A172 (cell line): ENCODE data around the gene CRB3. TPM values are rescaled to one million over a fixed set of nuclear protein-coding genes. Genes with fewer than 3 reads are reported as not detected.

Source experiments
- DNase-seq: peaks from one replicate; pipeline ENCODE4 v3.0.0-alpha.2; 2015; ENCODE audit warnings: low spot score
- total RNA-seq: library from RNA; depleted of rRNA; stranded (reverse); fragments of >200 nt; shearing (Covaris generic); gene quantifications from 2 replicates; pipeline ENCODE4 v1.2.3, GENCODE V29; 2014

CRB3 gene
- total RNA-seq, 1 experiment from 2014 or later: not detected

DNA sequence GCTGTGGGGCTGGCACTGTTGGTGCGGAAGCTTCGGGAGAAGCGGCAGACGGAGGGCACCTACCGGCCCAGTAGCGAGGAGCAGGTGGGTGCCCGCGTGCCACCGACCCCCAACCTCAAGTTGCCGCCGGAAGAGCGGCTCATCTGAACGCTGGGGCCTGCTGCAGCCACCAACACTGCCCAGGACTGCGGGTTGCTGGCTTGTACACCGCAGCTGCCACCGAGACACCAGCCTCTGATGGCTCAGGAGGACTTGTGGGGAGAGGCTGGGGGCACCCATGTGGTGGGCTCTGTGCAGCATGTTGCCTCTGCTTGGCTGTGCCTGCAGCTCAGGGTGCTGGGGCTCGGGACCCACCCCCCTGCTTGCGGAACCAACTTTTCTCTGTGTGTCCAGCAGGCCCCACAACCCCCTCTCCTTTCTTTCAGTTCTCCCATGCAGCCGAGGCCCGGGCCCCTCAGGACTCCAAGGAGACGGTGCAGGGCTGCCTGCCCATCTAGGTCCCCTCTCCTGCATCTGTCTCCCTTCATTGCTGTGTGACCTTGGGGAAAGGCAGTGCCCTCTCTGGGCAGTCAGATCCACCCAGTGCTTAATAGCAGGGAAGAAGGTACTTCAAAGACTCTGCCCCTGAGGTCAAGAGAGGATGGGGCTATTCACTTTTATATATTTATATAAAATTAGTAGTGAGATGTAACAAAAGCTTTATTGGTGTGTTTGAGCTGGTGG lies 2.6 kb downstream of the CRB3 start:
- DNase-seq: no peak

DNA sequence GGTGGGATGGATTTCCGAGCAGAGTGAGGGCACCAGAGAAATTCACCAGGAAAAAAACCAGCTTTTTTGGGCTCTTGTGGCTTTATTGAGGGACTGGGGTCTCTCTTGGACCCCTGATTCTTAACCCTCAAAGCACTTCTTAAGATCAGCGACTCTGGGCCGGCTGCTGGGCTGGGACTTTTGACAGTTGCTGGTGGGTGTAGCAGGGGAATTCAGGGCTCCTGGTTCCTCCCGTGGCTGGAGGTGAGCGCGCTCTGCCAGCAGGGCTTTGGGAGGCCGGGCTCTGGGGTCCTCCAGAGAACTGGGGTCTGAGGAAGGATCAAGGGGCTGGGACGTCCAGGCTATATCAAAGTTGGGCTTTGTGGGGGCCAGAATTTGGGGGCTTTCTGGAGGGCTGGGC lies 3.3 kb downstream of the CRB3 start:
- DNase-seq: no peak

DNA sequence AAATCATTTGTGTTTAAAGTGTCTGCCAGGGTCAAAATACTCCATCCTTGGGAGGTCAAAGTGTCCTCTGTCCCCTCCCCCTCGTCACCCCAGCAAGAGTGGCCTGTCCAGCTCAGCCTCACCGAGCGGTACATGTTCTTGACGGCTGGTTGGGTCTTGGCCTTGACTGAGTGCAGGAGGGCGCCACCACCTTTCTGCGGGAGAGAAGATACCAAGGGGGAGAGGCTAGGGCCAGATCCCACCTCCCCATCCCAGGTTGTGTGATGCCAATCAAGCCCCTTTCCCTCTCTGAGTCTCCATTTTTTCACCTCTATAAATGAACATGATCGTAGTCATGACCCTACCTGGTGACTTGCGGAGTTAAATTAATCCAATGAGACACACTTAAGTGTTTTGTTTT lies 6.1 kb downstream of the CRB3 start:
- DNase-seq: no peak

DNA sequence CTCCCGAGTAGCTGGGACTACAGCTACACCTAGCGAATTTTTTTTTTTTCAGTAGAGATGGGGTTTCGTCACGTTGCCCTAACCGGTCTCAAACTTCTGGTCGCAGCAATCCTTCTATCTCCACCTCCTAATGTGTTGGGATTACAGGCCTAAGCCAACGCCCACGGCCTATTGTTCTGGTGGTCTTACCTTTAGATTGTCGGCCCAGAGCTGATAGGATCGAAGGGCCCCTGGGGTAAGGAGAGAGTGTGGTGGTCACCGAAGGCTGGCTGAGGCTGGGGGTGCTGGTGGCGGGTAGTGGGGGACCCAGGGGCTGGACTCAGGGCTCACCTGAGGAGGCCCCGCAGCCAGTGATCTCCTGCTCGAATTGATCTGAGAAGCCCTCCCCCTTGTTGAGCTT lies 7.0 kb downstream of the CRB3 start:
- no peak for DNase-seq

DNA sequence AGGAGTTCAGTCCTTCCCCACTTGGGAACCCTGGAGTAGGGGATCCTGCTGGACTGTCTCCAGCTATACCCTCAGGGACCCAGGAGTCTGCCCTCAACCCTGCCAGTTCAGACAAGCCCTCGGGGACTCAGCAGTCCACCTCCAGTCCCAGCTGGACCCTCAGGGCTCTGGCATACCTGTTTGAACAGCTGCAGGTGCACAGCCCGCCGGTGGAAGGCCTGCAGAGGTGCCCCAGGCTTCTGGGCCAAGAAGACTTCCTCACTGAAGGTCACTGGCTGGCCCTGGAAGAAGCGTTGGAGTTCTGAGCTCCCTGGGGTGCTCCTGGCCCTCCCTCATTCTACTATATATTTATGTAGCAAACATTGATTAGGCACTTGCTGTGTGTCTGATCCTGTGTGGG lies 8.6 kb downstream of the CRB3 start:
- DNase-seq: no peak

DNA sequence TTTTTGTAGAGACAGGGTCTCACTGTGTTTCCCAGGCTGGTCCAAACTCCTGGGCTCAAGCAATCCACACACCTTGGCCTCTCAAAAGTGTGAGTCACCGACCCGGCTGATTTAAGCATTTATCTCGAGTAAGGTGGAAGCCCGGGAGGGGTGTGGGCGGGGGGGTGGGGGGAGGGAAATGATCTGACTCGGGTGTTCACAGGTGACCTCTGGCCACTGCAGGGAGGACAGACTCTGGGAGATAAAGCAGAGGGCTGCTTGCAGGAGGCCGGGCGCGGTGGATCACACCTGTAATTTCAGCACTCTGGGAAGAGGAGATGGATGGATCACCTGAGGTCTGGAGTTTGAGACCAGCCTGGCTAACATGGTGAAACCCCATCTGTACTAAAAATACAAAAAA lies 9.6 kb downstream of the CRB3 start:
- no peak for DNase-seq

DNA sequence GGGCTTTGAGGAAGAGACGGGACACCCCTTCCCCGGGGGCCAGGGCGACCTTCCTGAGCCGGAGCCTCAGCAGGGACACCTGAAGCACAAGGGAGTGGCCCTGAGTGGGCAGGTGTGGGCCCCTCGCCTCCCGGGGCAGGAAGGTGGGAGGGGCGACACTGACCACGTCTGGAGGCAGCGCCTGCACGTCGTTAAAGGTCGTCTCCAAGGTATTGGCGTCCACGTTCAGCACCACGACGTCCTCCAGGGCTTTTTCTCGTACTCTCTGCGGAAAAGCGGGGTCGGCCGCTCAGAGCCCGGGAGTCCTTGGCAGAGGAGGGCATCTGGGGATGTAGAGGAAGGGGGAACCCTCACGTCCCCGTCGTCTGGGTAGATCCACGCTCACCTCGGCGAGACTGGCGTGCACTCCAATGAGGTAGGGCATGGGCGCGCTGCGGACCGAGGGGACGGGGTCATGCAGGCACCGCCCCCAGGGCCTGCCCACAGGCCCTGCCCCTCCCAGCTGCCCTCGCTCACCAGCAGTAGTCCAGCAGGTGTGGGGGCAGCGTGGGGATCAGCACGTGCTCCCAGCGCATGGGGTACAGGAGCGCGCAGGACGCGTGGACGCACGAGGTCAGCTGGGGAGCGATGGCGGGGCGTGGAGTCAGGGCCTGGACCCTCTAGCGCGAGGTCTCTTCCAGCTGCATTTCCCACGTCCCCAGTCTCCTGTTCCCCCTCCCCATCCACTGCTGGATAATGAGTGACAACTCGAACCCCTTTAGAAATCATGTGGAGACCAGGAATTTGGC lies 11.4 kb downstream of the CRB3 start:
- no peak for DNase-seq

DNA sequence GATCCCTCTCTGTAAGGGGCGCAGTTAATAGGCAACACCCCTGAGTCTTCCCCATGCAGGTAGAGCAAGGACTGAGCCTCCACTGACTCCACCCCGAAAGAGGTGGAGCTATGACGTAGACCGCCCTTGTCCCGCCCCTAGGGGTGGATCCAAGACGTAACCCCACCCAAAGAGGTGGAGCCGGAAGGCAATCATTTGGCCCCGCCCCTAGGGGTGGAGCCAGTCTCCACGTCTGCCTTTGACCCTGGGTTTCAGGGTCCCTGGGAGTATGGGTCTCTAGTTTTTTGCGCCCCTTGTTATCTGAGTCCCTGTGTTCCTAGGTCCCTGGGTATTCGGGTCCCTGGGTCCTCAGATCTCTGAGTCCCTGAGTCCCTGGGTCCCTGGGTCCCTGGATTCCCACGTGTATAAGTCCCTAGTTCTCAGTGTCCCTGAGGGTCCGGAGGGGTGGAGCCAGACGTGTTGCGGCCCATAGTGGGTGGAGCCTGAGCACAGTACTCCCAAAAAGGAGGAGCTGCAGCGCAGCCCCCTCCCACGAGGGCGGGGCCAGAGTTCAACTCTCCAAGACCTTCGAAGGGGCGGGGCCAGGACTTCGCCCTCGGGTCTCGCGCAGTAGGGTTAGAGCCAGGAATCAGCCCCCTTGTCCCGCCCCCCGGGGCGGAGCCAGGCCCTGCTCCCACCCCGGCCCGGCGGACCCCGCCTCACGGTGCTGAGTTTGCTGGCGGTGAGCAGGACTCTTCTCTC lies 12.3 kb downstream of the CRB3 start:
- peak; percentile 16 for DNase-seq

DNA sequence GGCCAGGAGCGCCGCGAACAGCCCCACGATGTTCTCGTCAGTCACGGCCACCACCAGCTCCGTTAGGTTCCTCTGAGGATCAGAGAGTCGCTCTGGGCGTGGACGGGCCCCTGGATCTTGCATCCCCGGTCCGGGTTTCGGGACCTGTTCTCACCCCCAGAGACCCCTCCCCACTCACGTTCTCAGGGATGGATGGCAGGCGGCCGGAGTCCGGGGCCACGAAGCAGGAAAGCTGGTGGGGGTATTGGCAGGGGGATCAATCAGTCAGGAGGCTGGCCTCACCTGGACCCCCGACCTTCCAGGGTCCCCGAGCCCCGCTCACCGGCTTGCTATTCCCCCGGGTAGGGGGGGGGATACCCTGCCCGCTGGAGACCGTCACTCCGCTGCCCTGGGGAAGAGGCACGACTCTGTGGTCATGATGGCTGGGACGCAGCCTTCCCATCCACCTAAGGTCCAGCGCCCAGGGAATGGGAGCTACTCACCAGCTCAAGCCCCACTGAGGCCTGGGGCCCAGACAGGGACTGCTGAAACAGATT lies 12.9 kb downstream of the CRB3 start:
- no peak for DNase-seq

DNA sequence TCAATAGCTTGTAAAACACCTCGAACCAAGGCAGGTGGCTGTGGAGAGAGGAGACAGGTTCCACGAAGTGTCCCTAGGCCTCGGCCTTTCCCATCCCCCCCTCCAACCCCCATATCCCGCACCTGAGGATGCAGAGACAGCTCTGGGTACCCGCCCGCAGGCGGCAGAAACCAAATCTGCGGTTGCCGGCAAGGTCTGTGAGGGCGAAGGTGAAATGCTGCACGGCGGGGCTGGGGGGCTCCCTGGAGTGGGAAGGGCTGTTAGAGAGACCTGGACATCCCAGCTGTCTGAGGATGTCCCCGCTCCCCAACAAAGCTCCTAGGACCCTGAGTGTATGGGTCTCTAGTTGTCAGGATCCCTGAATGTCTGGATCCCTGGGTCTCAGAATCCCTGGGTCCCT lies 14.7 kb downstream of the CRB3 start:
- no peak for DNase-seq

DNA sequence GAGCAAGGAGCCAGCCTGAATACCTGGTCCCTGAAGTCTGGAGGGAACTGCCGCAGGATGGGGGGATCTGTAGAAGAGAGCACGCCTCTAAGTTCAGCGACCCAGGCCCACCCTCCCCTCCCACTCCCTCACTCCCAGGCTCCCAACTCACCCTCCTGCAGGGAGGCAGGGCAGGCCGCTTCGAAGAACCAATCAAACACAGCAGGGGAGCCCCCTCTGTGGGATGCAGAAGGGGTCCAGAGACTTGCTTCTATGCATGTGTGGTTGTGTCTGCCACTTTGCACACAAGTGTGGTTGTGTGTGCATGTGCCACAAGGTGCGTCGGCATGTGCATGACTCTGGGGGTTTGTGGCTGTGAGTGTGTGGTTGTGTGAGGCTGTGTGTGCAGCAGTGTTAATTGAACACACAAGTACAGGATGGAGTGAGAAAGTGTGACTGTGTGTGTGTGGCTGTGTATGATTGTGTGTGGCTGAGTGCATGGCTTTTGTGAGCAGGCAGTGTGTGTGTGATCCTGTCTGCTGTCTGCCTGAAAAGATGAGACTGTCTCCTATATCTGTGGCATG lies 15.8 kb downstream of the CRB3 start:
- no peak for DNase-seq

DNA sequence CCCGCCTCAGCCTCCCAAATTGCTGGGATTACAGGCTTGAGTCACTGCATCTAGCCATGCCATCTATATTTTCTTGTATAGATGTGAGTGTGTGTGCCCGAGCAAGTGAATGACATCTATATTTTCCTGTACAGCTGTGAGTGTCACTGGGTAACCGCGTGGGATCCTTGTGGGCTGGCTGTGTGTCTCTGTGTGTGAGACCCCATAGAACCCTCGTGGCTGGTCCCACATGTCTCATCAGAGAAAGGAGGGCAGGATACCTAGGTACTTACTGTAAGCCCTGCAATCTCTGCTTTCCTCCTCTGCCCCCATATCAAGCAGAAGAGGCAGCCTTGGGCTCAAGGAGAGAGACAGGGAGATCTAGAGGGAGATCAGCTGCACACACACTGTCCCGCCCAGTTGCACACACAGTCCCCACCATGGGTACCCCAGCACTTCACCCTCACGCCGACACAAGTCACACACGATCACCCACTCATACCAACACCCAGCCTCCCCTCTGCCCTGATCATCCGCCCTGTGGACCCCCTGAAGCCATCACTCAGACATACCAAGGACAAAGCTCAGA lies 16.9 kb downstream of the CRB3 start:
- no peak for DNase-seq

DNA sequence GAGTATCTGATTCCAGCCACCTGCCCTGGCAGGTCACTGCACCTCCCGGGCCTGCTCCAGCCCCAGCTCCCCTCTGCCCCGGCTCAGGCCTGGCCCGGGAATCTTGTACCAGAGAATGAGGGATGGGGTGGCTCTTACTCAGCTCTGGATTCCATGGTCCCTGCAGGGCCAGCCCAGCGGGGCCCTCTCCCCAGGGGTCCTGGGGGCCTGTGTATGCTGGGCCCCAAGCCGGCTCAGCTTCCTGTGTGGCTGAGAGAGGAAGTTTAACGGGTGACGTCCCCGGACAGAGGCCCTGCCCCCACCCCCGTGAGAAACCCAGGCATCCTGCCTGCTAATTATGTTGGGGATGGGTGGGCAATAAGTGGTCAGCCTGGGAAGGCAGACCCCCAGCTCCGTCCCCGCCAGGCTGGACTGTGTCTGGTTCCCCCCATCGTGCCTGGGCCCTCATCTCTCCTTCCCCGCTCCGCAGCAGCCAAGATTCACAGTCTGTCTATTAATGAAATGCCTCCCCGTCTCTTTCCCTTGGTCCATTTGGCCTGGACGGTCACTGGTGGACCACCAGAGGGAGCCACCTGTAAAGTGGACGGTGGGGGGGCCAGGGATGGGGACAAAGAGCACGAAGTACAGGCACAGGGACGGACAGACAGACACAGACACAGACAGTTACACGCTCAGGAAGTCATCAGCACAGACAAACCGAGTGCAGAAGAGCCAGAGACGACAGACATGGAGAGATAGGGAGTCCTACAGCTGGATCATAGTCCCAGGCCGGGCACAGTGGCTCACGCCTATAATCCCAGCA lies 17.7 kb downstream of the CRB3 start, which contains the start of gene DENND1C:
Gene DENND1C (minus strand): TSS at position 247 of the 802 bp plus-strand sequence. CDS start 92 bp downstream, at position 155.
- DNase-seq: peak; percentile 41

DNA sequence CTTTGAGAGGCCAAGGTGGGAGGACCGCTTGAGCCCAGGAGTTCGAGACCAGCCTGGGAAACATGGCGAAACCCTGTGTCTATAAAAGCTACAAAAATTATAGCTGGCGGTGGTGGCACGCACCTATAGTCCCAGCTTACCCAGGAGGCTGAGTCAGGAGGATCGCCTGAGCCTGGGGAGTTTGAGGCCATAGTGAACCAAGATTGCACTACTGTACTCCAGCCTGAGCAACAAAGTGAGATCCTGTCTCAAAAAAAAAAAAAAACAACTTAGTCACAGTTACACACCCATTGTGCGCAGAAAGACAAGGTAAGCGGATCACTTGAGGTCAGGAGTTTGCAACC lies 18.2 kb downstream of the CRB3 start:
- no peak for DNase-seq

DNA sequence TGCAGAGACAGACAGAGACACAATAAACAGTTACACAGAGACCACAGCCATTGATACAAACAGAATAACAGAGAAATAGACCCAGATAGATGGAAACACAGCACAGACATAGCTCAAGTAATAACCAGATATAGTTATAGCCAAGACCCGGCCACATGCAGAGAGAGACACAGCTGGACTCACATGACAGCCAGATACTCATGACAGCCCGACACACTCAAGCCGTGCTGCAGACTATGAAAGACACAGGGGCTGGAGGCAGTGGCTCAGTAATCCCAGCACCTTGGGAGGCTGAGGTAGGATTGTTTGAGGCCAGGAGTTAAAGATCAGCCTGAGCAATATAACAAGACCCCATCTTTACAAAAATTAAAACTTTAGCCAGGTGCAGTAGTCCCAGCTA lies 19.2 kb downstream of the CRB3 start:
- no peak for DNase-seq

DNA sequence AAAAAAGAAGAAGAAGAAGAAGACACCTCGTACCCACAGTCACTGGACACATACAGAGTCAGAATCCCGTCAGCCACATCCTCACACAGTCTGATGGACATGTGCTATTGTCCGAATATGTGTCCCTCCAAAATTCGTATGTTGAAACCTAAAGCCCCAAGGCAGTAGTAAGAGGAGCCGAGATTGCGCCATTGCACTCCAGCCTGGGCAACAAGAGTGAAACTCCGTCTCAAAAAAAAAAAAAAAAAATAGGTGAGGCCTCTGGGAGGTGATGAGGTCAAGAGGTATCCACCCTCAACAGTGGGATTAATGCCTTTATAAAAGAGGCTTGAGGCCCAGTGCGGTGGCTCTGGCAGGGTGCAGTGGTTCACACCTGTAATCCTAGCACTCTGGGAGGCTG lies 20.2 kb downstream of the CRB3 start:
- DNase-seq: no peak

DNA sequence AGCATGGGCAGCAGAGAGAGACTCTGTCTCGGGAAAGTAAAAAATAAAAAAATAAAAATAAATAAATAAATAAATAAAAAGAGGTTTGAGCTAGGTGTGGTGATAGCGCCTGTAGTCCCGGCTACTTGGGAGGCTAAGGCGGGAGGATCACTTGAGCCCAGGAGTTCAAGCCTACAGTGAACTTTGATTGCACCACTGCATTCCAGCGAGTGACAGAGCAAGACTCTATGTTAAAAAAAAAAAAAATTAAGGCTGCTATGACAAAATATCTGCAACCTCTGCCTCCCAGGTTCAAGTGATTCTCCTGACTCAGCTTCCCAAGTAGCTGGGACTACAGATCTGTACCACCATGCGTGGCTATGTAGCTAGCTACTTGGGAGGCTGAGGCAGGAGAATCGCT lies 20.8 kb downstream of the CRB3 start:
- DNase-seq: no peak

DNA sequence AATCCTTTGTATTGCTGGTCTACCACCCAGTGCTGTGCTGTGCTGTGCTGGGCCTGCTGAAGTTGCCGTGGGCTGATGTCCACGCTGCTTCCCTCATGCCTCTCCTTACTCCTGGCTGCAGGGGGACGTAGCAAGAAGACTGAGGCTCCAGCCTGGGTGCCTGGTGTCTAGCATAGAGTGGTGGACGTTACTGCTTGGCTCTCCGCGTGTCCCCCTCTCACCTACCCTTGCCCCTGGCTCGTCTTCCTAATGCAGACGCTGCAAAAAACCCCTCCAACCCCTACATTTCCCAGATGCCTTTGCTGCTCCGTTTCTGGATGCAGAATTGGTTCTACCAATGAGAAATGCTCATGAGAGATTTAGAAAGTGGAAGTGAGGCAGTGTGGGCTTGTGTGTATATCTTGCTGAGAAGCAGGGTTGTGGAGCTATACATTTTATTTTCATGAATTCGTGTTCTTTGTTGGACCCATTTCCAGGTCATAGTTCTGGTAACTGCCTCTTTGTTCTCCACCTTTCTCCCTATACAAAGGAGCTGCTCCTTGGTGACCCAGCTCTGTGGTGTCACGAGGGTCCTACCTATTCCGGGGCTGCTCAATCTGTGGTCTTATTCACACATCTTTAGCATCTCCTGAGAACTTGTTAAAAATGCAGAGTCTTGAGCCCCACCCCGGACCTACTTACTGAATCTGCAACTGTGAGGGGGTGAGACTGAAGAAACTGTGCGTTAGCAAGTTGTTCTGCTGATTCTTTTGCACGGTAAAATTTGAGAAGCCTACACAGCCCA lies 25.4 kb downstream of the CRB3 start:
- DNase-seq: no peak

DNA sequence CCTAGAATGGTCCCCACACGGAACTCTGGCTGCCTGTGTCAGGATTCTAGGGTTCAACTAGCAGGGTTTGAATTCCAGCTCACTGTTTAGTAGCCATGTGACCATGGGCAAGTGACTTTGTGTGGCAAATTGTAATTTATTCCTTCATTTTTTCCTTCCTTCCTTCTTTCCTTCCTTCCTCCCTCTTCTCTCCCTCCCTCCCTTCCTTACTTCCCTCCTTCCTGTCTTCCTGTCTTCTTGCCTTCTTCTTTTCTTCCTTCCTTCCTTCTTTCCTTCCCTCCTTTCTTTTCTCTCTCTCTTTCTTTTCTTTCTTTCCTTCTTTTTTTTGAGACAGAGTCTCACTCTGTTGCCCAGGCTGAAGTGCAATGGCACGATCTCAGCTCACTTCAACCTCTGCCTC lies 26.1 kb downstream of the CRB3 start:
- DNase-seq: no peak
